HCT116 (cell line): ENCODE results near the gene CROT. TPM values are rescaled to one million over a fixed set of nuclear protein-coding genes. Genes with fewer than 3 reads are reported as not detected.

ENCODE experiments used
- CBX3 ChIP-seq: IDR thresholded peaks from 2 replicates; pipeline ENCODE4 v1.6.1; 2012; ENCODE audit warnings: low read depth
- CEBPB ChIP-seq: IDR thresholded peaks from 2 replicates; pipeline ENCODE4 v1.6.1; 2012; ENCODE audit warnings: low read depth
- CTCF ChIP-seq, 3 experiments: fragments of 200-600 bp in 1 of 3; sonication (generic) in 1 of 3; IDR thresholded peaks in 2 of 3; conservative IDR thresholded peaks in 1 of 3; 2 replicates each; pipeline ENCODE4 v1.5.1; 2012 to 2017; ENCODE audit warnings: low read depth in 2 of 3, low read length in 2 of 3, antibody characterized with exemption in 1 of 3, borderline replicate concordance in 1 of 3, control low read depth in 1 of 3, mild to moderate bottlenecking in 1 of 3, mixed read lengths in 1 of 3, mixed run types in 1 of 3, moderate library complexity in 1 of 3; ENCODE audit not compliant: insufficient read depth in 1 of 3
- EGR1 ChIP-seq: IDR thresholded peaks from 2 replicates; pipeline ENCODE4 v1.6.1; 2012; ENCODE audit warnings: low read depth
- EZH2 ChIP-seq: fragments of 200-600 bp; sonication (generic); IDR thresholded peaks from 2 replicates; pipeline ENCODE4 v1.6.1; 2017; ENCODE audit warnings: antibody characterized with exemption, mixed run types
- JUND ChIP-seq: IDR thresholded peaks from 2 replicates; pipeline ENCODE4 v1.6.1; 2012
- SP1 ChIP-seq: IDR thresholded peaks from 2 replicates; pipeline ENCODE4 v1.6.1; 2012; ENCODE audit warnings: low read depth
- ZFX ChIP-seq: fragments of 450-650 bp; IDR thresholded peaks from 2 replicates; pipeline ENCODE4 v1.6.1; 2017
- ZNF274 ChIP-seq: fragments of 200-500 bp; sonication (Bioruptor generic); IDR thresholded peaks from 2 replicates; pipeline ENCODE4 v1.6.1; 2014; ENCODE audit warnings: mild to moderate bottlenecking, low read depth, low read length, inconsistent platforms
- total RNA-seq: library from RNA; stranded (reverse); gene quantifications from one replicate; pipeline ENCODE4 v1.2.1, GENCODE V29; 2021; ENCODE audit not compliant: unreplicated experiment
- TF ChIP-seq, protein P1 (sequence below): IDR thresholded peaks from 2 replicates; pipeline ENCODE4 v1.6.1; 2012; ENCODE audit warnings: low read depth
- TF ChIP-seq, protein P2 (sequence below): IDR thresholded peaks from 2 replicates; pipeline ENCODE4 v1.6.1; 2012
- TF ChIP-seq, protein P3 (sequence below): IDR thresholded peaks from 2 replicates; pipeline ENCODE4 v1.6.1; 2012

Gene CROT
- total RNA-seq, 1 experiment from 2014 or later, result 0.07 TPM

DNA sequence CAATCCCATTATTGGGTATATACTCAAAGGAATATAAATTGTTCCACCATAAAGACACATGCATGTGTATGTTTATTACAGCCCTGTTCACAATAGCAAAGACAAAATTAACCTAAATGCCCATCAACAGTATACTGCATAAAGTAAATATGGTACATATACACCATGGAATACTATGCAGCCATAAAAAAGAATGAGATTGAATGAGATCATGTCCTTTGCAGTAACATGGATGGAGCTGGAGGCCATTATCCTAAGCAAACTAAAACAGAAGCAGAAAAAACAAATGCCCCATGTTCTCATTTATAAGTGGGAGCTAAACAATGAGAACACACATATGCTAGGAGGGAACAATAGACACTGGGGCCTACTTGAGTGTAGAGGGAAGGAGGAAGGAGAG, 44.7 kb upstream of the CROT start (continued):
- TF ChIP-seq, protein P1, sequence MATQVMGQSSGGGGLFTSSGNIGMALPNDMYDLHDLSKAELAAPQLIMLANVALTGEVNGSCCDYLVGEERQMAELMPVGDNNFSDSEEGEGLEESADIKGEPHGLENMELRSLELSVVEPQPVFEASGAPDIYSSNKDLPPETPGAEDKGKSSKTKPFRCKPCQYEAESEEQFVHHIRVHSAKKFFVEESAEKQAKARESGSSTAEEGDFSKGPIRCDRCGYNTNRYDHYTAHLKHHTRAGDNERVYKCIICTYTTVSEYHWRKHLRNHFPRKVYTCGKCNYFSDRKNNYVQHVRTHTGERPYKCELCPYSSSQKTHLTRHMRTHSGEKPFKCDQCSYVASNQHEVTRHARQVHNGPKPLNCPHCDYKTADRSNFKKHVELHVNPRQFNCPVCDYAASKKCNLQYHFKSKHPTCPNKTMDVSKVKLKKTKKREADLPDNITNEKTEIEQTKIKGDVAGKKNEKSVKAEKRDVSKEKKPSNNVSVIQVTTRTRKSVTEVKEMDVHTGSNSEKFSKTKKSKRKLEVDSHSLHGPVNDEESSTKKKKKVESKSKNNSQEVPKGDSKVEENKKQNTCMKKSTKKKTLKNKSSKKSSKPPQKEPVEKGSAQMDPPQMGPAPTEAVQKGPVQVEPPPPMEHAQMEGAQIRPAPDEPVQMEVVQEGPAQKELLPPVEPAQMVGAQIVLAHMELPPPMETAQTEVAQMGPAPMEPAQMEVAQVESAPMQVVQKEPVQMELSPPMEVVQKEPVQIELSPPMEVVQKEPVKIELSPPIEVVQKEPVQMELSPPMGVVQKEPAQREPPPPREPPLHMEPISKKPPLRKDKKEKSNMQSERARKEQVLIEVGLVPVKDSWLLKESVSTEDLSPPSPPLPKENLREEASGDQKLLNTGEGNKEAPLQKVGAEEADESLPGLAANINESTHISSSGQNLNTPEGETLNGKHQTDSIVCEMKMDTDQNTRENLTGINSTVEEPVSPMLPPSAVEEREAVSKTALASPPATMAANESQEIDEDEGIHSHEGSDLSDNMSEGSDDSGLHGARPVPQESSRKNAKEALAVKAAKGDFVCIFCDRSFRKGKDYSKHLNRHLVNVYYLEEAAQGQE, result no peak
- TF ChIP-seq ZFX (no peak), CEBPB (no peak), ZNF274 (no peak), SP1 (no peak), CBX3 (no peak), CTCF (IDR thresholded peaks at IDR 0.05 in 2 of 3, conservative IDR thresholded peaks at IDR 0.05 in 1 of 3; ENCODE audit: borderline replicate concordance in 1 of 3, insufficient read depth in 1 of 3, low read depth in 2 of 3, low read length in 2 of 3) (no peak), EZH2 (no peak), EGR1 (no peak), JUND (no peak)
- TF ChIP-seq, protein P2, sequence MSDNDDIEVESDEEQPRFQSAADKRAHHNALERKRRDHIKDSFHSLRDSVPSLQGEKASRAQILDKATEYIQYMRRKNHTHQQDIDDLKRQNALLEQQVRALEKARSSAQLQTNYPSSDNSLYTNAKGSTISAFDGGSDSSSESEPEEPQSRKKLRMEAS, result no peak
- TF ChIP-seq, protein P3, sequence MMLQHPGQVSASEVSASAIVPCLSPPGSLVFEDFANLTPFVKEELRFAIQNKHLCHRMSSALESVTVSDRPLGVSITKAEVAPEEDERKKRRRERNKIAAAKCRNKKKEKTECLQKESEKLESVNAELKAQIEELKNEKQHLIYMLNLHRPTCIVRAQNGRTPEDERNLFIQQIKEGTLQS, result no peak
